Spinal cord (tissue), 10 donors: Measurements from ENCODE around the gene HDHD3. TPM values are rescaled to one million over a fixed set of nuclear protein-coding genes. Genes with fewer than 3 reads are reported as not detected.
A peak's percentile ranks its signal among the peaks of the same experiment; 100 is the strongest.
"Not testable (repeated sequence)": the region's sequence is repeated elsewhere in the genome, so short reads cannot be mapped to it uniquely, and the experiment has no call there.

ENCODE experiments used
- DNase-seq, 6 donors: peaks; one replicate each; pipeline versions ENCODE4 v3.0.0 to v3.0.0-alpha.2; 2013 to 2015; ENCODE audit warnings: low spot score in 6 of 6, low read depth in 4 of 6
- H3K27ac ChIP-seq: one replicate; pipeline ENCODE4 v1.5.1; 2013; ENCODE audit warnings: low read depth, low read length, control low read depth
- H3K27me3 ChIP-seq: one replicate; pipeline ENCODE4 v1.6.1; 2013; ENCODE audit warnings: low read length; ENCODE audit not compliant: control insufficient read depth, insufficient read depth
- H3K36me3 ChIP-seq: one replicate; pipeline ENCODE4 v1.6.1; 2013; ENCODE audit warnings: low read length; ENCODE audit not compliant: control insufficient read depth, insufficient read depth
- H3K4me1 ChIP-seq: one replicate; pipeline ENCODE4 v1.6.1; 2013; ENCODE audit warnings: low read length; ENCODE audit not compliant: control insufficient read depth, insufficient read depth
- H3K4me3 ChIP-seq: one replicate; pipeline ENCODE4 v1.5.1; 2013; ENCODE audit warnings: low read depth, low read length, control low read depth
- H3K9me3 ChIP-seq: one replicate; pipeline ENCODE4 v1.6.1; 2013; ENCODE audit warnings: low read length; ENCODE audit not compliant: control insufficient read depth, insufficient read depth
- WGBS: methylation state at CpG from one replicate; pipeline ENCODE4 v1.1.5; 2013; ENCODE audit warnings: missing lambda C conversion rate; ENCODE audit not compliant: insufficient coverage; 5-methylcytosine and 5-hydroxymethylcytosine counted together
- polyA plus RNA-seq, 2 donors: library from polyadenylated mRNA; unstranded; fragments of 120-200 nt; gene quantifications; one replicate each; pipeline ENCODE4 v1.2.1, GENCODE V29; 2013; ENCODE audit not compliant: insufficient read length in 2 of 2
- total RNA-seq, 2 donors: library from RNA; depleted of rRNA in 1 of 2; stranded (reverse); fragments of 120-200 nt in 1 of 2; fragments of >200 nt in 1 of 2; gene quantifications; one replicate each; pipeline versions ENCODE4 v1.2.3 to v1.2.4, GENCODE V29; 2013 to 2014
- donor health status: healthy.

Gene HDHD3
- total and polyA plus RNA-seq, 4 donors = 9.6 to 15.4 (median 13.8) TPM

DNA sequence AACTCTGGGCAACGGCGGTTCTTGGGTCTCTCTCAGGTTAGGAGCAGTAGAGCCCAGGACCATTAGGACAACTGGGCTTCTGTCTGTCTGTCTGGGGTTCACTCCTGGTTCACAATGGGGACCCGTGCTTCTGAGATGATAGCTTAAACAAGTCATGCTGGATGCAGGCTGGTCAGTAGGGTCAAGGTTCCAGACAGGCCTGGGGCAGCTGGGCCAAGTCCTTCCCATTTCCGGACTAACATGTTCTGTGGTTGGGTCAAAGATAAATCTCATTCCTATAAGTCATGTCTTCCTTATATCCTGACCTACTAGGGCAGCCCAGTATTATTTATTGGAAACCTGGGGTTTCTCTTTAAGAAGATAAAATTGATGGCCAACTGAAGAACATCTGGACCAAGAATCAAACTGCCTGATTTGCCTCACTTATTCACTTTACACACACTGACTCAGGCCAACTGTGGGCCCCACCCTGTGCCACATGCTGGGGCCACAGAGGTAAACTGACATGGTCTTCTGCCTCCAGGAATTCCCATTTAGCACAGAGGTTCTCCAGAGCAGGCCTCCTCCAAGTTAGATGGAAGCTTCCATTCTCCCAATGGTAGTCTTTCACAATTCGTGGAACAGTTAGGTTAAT, 8.3 kb downstream of the HDHD3 start:
- WGBS = 91% methylated on average over 3 of the region's 5 CpGs
- H3K4me1 ChIP-seq = peaks cover 3% of the 10 kb centered on the region
- no peaks in the 10 kb centered on the region for H3K9me3 ChIP-seq
- H3K36me3 ChIP-seq = peaks cover 4% of the 10 kb centered on the region
- H3K27ac ChIP-seq = no peak overlapping the region
- H3K27me3 ChIP-seq = no peaks in the 10 kb centered on the region
- DNase-seq = no peak
- H3K4me3 ChIP-seq = no peak overlapping the region

- 92% methylated on average over 1 of the region's 3 CpGs for whole genome bisulfite sequencing
- H3K4me1 ChIP-seq, H3K27me3 ChIP-seq, H3K9me3 ChIP-seq, DNase-seq, H3K36me3 ChIP-seq, H3K27ac ChIP-seq, H3K4me3 ChIP-seq: not testable (repeated sequence)
Measured at GRCh38 chr9:113365652-113366051, 11.1 kb downstream of the HDHD3 start.

GRCh38 chr9:113364951-113365350, 11.8 kb downstream of the HDHD3 start:
- no CpG with 5 or more reads among the region's 1 CpG for WGBS
- no peaks in the 10 kb centered on the region for H3K27me3 ChIP-seq
- H3K4me1 ChIP-seq = peaks cover 2% of the 10 kb centered on the region
- H3K36me3 ChIP-seq = no peaks in the 10 kb centered on the region
- H3K9me3 ChIP-seq = no peaks in the 10 kb centered on the region
- no peak for DNase-seq
- H3K27ac ChIP-seq = no peak overlapping the region
- no peak overlapping the region for H3K4me3 ChIP-seq

DNA sequence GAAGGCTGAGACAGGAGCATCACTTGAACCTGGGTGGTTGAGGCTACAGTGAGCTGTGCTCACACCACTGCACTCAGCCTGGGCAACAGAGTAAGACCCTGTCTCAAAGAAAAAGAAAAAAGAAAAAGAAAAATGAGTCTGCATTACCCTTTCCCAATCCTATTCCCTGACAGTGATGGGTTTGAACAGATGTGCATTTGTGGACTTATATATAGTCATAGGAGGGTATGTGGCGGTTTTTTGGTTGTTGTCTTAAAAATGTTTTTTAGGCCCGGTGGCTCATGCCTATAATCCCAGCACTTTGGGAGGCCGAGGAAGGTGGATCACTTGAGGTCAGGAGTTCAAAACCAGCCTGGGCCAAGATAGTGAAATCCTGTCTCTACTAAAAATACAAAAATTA, 13.4 kb downstream of the HDHD3 start:
- H3K27ac ChIP-seq = no peak overlapping the region
- H3K9me3 ChIP-seq = no peaks in the 10 kb centered on the region
- H3K4me1 ChIP-seq = peaks cover 2% of the 10 kb centered on the region
- H3K36me3 ChIP-seq = no peaks in the 10 kb centered on the region
- H3K27me3 ChIP-seq = no peaks in the 10 kb centered on the region
- WGBS = 17% methylated on average over 1 of the region's 3 CpGs
- no peak overlapping the region for H3K4me3 ChIP-seq
- DNase-seq = no peak

DNA sequence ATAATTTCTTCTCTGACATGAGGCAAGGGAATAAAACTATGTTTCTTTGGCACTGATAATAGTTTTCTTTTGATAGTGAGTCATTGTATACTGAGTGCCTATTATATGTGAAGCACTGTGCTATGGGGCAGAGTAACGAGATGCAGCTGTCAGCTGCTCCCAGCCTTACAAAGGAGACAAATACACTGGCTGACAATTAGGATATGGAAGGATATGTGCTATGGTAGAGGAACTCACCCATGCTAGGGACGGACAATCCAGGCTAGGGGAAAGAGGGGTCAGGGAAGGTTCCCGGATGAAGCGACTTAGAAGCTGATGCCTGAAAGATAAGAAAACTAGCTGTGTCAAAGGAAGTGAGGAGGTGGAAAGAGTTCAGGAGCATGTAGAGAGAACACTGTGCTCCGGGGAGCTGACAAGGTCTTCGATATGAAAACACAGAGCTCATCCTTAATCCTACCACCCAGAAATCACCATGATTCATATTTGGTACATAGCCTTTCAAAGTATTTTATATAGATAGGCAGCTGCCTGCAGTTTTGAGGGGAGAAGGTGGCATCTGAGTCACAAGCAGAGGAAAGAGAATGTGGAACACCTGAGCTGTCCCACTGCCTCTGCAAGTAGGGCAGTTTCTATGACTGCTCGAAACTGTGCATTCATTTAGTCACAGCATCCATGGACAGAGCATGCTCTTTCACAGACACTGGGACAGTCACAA, 15.3 kb downstream of the HDHD3 start:
- H3K27ac ChIP-seq = no peak overlapping the region
- H3K27me3 ChIP-seq = no peaks in the 10 kb centered on the region
- no peaks in the 10 kb centered on the region for H3K36me3 ChIP-seq
- no peak overlapping the region for H3K4me3 ChIP-seq
- DNase-seq = peak in 1 of 6 donors; percentile 23
- no peaks in the 10 kb centered on the region for H3K9me3 ChIP-seq
- H3K4me1 ChIP-seq = peaks cover 2% of the 10 kb centered on the region
- 43% methylated on average over 5 of the region's 7 CpGs for WGBS

DNA sequence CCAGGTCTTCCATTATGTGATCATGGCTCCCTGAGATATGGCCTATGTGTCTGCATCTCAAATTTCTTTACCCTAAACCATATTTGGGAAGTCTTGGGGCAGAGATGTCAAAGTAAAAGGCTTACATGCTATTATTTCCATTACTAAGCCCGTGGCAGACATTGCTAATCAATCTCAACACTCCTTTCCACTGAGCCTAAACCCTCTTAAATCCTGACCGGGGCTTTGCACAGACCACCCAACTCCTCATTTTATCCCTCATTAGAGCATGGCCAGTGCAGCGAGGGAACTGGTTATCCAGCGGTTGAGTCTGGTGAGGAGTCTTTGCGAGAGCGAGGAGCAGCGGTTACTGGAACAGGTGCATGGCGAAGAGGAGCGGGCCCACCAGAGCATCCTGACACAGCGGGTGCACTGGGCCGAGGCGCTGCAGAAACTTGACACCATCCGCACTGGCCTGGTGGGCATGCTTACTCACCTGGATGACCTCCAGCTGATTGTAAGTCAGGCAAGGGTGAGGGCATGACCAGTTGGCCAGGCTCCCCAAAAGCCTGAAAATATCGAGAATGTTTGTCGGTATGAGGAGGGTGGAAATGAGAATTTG, 16.4 kb downstream of the HDHD3 start:
- 95% methylated on average over 13 of the region's 15 CpGs for WGBS
- H3K27me3 ChIP-seq = peaks cover 1% of the 10 kb centered on the region
- no peaks in the 10 kb centered on the region for H3K9me3 ChIP-seq
- H3K36me3 ChIP-seq = no peaks in the 10 kb centered on the region
- peaks cover 2% of the 10 kb centered on the region for H3K4me1 ChIP-seq
- no peak overlapping the region for H3K27ac ChIP-seq
- no peak for DNase-seq
- H3K4me3 ChIP-seq = no peak overlapping the region

DNA sequence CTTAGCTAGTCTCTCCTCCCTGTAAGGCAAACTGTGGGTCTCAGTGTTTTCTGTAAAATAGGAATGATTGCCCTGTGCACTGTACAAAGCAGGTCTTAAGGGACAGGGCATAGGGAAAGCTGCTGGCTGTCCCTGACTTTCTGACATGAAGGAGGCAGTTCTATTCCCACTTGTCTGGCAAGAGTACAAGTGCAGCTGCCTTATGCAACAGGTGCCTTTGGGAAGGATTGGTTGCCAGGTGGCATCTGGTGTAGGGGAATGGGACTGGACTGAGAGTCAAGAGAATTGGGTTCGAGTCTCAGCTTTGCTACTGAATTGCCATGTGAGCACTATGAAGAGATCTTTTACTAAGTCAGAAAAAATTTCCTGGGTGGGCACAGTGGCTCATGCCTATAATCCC, 17.4 kb downstream of the HDHD3 start:
- no peak overlapping the region for H3K27ac ChIP-seq
- 86% methylated on average over 1 of the region's 1 CpG for WGBS
- no peaks in the 10 kb centered on the region for H3K9me3 ChIP-seq
- H3K4me1 ChIP-seq = peaks cover 2% of the 10 kb centered on the region
- H3K36me3 ChIP-seq = no peaks in the 10 kb centered on the region
- peaks cover 4% of the 10 kb centered on the region for H3K27me3 ChIP-seq
- no peak overlapping the region for H3K4me3 ChIP-seq
- DNase-seq = no peak

GRCh38 chr9:113356686-113357292, 20.0 kb downstream of the HDHD3 start:
- Histone ChIP-seq H3K4me3 (no peak overlapping the region), H3K36me3 (no peaks in the 10 kb centered on the region), H3K27ac (no peak overlapping the region), H3K4me1 (no peaks in the 10 kb centered on the region), H3K27me3 (peaks cover 22% of the 10 kb centered on the region), H3K9me3 (no peaks in the 10 kb centered on the region)
- peak in 1 of 6 donors; percentile 47 for DNase-seq
- 69% methylated on average over 5 of the region's 7 CpGs for WGBS

DNA sequence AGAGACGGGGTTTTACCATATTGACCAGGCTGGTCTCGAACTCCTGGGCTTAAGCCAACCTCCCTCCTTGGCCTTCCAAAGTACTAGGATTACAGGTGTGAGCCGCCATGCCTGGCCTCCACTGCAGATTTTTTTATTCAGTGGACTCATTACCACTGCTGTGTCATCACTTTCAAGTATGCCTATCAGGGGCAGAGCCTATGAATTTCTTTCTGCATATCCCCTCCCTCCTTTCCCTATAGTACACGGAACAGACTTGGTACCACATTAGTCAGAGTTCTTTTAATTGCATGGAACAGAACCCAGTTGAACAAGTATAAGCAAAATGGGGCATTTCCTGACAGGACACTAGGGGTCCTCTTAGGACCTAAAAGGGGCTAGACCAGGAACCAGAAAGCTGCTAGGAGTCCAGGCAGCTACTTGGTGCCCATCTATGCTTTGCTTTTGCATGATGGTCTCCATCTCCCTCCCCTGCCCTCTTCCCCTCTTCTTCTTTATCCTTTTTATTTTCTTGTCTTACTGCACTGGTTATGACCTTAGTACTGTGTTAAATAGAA, 21.7 kb downstream of the HDHD3 start:
- no peak for DNase-seq
- Histone ChIP-seq H3K9me3 (no peaks in the 10 kb centered on the region), H3K27ac (no peak overlapping the region), H3K36me3 (no peaks in the 10 kb centered on the region), H3K4me1 (peaks cover 4% of the 10 kb centered on the region), H3K4me3 (no peak overlapping the region), H3K27me3 (peaks cover 38% of the 10 kb centered on the region)
- WGBS = 96% methylated on average over 3 of the region's 4 CpGs
